ENCODE measurements around the gene MAP3K7.

MAP3K7 gene

GRCh38 chr6:90586836-90587638 lies at the start of gene MAP3K7:
Gene MAP3K7 (minus strand): TSS chr6:90587072. CDS start chr6:90586883, 189 bp downstream.
- no peaks in the 10 kb centered on the region for H3K36me3 Mint-ChIP-seq (ENCODE audit: low read depth)
- H3K9me3 Mint-ChIP-seq: no peaks in the 10 kb centered on the region
- peaks cover 29% of the 10 kb centered on the region for H3K27me3 Mint-ChIP-seq (ENCODE audit: low read depth, poor library complexity)
- peak; percentile 92 for DNase-seq
- H3K4me3 Mint-ChIP-seq: peak within 1 kb of the TSS; percentile 99
- TF ChIP-seq, protein P1, sequence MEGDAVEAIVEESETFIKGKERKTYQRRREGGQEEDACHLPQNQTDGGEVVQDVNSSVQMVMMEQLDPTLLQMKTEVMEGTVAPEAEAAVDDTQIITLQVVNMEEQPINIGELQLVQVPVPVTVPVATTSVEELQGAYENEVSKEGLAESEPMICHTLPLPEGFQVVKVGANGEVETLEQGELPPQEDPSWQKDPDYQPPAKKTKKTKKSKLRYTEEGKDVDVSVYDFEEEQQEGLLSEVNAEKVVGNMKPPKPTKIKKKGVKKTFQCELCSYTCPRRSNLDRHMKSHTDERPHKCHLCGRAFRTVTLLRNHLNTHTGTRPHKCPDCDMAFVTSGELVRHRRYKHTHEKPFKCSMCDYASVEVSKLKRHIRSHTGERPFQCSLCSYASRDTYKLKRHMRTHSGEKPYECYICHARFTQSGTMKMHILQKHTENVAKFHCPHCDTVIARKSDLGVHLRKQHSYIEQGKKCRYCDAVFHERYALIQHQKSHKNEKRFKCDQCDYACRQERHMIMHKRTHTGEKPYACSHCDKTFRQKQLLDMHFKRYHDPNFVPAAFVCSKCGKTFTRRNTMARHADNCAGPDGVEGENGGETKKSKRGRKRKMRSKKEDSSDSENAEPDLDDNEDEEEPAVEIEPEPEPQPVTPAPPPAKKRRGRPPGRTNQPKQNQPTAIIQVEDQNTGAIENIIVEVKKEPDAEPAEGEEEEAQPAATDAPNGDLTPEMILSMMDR (IDR thresholded peaks at IDR 0.05): no peak
- peaks cover 34% of the 10 kb centered on the region for H3K4me1 Mint-ChIP-seq
- peak within 1 kb of the TSS; percentile 100 for H3K27ac Mint-ChIP-seq

- Mint-ChIP-seq H3K27me3 (ENCODE audit: low read depth, poor library complexity) (no peaks in the 10 kb centered on the region), H3K4me3 (no peak overlapping the region), H3K27ac (no peak overlapping the region), H3K36me3 (ENCODE audit: low read depth) (no peaks in the 10 kb centered on the region), H3K4me1 (no peaks in the 10 kb centered on the region), H3K9me3 (peaks cover 15% of the 10 kb centered on the region)
- TF ChIP-seq, protein P1 (IDR thresholded peaks at IDR 0.05): no peak
- no peak for DNase-seq
These were observed 44.2 kb upstream of the MAP3K7 start for GRCh38 chr6:90631046-90631445.

- Mint-ChIP-seq H3K36me3 (ENCODE audit: low read depth) (no peaks in the 10 kb centered on the region), H3K27ac (no peak overlapping the region), H3K4me1 (peaks cover 5% of the 10 kb centered on the region), H3K4me3 (no peak overlapping the region), H3K9me3 (peaks cover 30% of the 10 kb centered on the region), H3K27me3 (ENCODE audit: low read depth, poor library complexity) (peaks cover 3% of the 10 kb centered on the region)
- no peak for DNase-seq
- TF ChIP-seq, protein P1 (IDR thresholded peaks at IDR 0.05): no peak
These were observed 34.7 kb upstream of the MAP3K7 start for GRCh38 chr6:90621581-90621980.

DNA sequence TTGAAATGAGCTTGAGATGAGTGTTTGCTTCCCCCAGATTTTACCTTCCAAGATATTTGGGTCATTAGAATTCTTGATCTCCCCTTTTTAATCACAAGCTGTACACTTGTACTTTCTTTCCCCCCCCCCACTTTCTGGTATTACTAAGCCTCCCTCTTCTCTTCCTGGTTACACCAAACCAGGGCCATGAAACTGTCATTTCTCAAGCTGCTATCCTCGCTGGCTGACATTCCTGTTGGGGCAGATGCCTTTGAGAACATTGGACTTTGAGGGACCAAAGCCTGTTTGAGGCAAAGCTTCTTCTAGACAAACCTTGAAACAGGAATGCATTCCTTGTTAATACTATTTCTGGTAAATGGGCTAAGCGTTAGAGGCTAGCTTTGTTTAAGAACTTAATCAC lies 32.3 kb upstream of the MAP3K7 start:
- Mint-ChIP-seq H3K27me3 (ENCODE audit: low read depth, poor library complexity) (peaks cover 21% of the 10 kb centered on the region), H3K4me3 (no peak overlapping the region), H3K9me3 (peaks cover 6% of the 10 kb centered on the region), H3K4me1 (peaks cover 5% of the 10 kb centered on the region), H3K27ac (no peak overlapping the region), H3K36me3 (ENCODE audit: low read depth) (no peaks in the 10 kb centered on the region)
- DNase-seq: no peak
- TF ChIP-seq, protein P1 (IDR thresholded peaks at IDR 0.05): no peak

GRCh38 chr6:90612313-90612680 lies 25.4 kb upstream of the MAP3K7 start:
- Mint-ChIP-seq H3K4me1 (peaks cover 12% of the 10 kb centered on the region), H3K27me3 (ENCODE audit: low read depth, poor library complexity) (peaks cover 61% of the 10 kb centered on the region), H3K27ac (no peak overlapping the region), H3K4me3 (peak overlapping the region; percentile 88), H3K36me3 (ENCODE audit: low read depth) (no peaks in the 10 kb centered on the region), H3K9me3 (no peaks in the 10 kb centered on the region)
- DNase-seq: no peak
- TF ChIP-seq, protein P1 (IDR thresholded peaks at IDR 0.05): no peak

Data from nephron progenitor cell (in vitro differentiated cells).